Activated CD4-positive, alpha-beta T cell treated with anti-CD3 and anti-CD28 coated beads for 36 hours (primary cell): ENCODE results near the gene ODAM. TPM values are rescaled to one million over a fixed set of nuclear protein-coding genes. Genes with fewer than 3 reads are reported as not detected.

Experiments used
- total RNA-seq, 2 experiments: library from RNA; stranded (reverse); gene quantifications; one replicate each; pipeline ENCODE4 v1.2.3, GENCODE V29; 2021

The ODAM gene
- total RNA-seq, 2 experiments from 2014 or later: not detected

Other genes starting within 250 kb of the ODAM start
- not detected for gene CSN2, start 230.0 kb upstream of the ODAM start, total RNA-seq
- not detected for gene STATH, start 199.8 kb upstream of the ODAM start, total RNA-seq
- gene HTN3, start 167.3 kb upstream of the ODAM start, total RNA-seq: not detected
- gene HTN1, start 145.3 kb upstream of the ODAM start, total RNA-seq: not detected
- not detected for gene PRR27, start 41.5 kb upstream of the ODAM start, total RNA-seq
- not detected for gene FDCSP, start 30.4 kb downstream of the ODAM start, total RNA-seq
- not detected for gene CSN3, start 46.9 kb downstream of the ODAM start, total RNA-seq
- gene CABS1, start 139.3 kb downstream of the ODAM start, total RNA-seq: not detected
- gene SMR3A, start 165.0 kb downstream of the ODAM start, total RNA-seq: not detected
- not detected for gene SMR3B, start 187.4 kb downstream of the ODAM start, total RNA-seq
- gene OPRPN, start 202.2 kb downstream of the ODAM start, total RNA-seq: not detected